WTC11 (cell line): ENCODE results near the gene FAM32A. TPM values are rescaled to one million over a fixed set of nuclear protein-coding genes. Genes with fewer than 3 reads are reported as not detected.

ENCODE experiments used
- ATAC-seq: fragments of 200-7000 bp; cut with Tn5 transposase; 2 replicates; pipeline ENCODE4 v1.10.0; 2021; ENCODE audit warnings: mild to moderate bottlenecking, moderate library complexity
- CTCF ChIA-PET: fragments of 300-600 bp; sonication (Branson Sonifier 250); formaldehyde crosslinking; loops from one replicate; lab custom pipeline; 2021; ENCODE audit warnings: antibody characterized with exemption; lab: Charles Lee
- POLR2A ChIA-PET: fragments of 350-600 bp; sonication (Branson Sonifier 250); formaldehyde crosslinking; loops from one replicate; lab custom pipeline; 2021; ENCODE audit warnings: antibody characterized with exemption; lab: Charles Lee
- DNase-seq: peaks from one replicate; pipeline ENCODE4 v3.0.0; 2021; ENCODE audit warnings: low spot score
- H3K27ac Mint-ChIP-seq: 2 replicates; pipeline ENCODE4 v1.8.0; 2021; ENCODE audit warnings: mixed read lengths
- H3K27me3 Mint-ChIP-seq: 2 replicates; pipeline ENCODE4 v1.8.0; 2021; ENCODE audit warnings: low read depth, mild to moderate bottlenecking, moderate library complexity, mixed read lengths
- H3K36me3 Mint-ChIP-seq: 2 replicates; pipeline ENCODE4 v1.8.0; 2021; ENCODE audit warnings: mixed read lengths
- H3K4me1 Mint-ChIP-seq: 2 replicates; pipeline ENCODE4 v1.8.0; 2022; ENCODE audit warnings: mixed read lengths
- H3K4me3 Mint-ChIP-seq: 2 replicates; pipeline ENCODE4 v1.8.0; 2021; ENCODE audit warnings: mild to moderate bottlenecking, moderate library complexity, mixed read lengths
- H3K9me3 Mint-ChIP-seq: 2 replicates; pipeline ENCODE4 v1.8.0; 2021; ENCODE audit warnings: mixed read lengths
- NFE2L1 ChIP-seq: sonication (generic); formaldehyde crosslinking; IDR thresholded peaks from 2 replicates; pipeline ENCODE4 v1.8.1; 2023; ENCODE audit warnings: missing genetic modification reagents
- NR1H2 ChIP-seq: sonication (generic); formaldehyde crosslinking; IDR thresholded peaks from 2 replicates; pipeline ENCODE4 v1.9.0; 2021; ENCODE audit warnings: mild to moderate bottlenecking, moderate library complexity, missing genetic modification reagents
- SMAD3 ChIP-seq: sonication (generic); formaldehyde crosslinking; IDR thresholded peaks from 2 replicates; pipeline ENCODE4 v1.8.0; 2022; ENCODE audit warnings: missing genetic modification reagents, mild to moderate bottlenecking, borderline replicate concordance
- TEAD1 ChIP-seq: sonication (generic); formaldehyde crosslinking; IDR thresholded peaks from 2 replicates; pipeline ENCODE4 v1.8.0; 2022; ENCODE audit warnings: mild to moderate bottlenecking, missing genetic modification reagents
- TP53 ChIP-seq: sonication (generic); formaldehyde crosslinking; IDR thresholded peaks from 2 replicates; pipeline ENCODE4 v1.8.1; 2023; ENCODE audit warnings: mild to moderate bottlenecking, missing genetic modification reagents
- ZNF396 ChIP-seq: fragments of 250-450 bp; sonication (Bioruptor Pico); IDR thresholded peaks from 2 replicates; pipeline ENCODE4 v1.8.0; 2021; ENCODE audit warnings: mild to moderate bottlenecking, moderate library complexity, borderline replicate concordance
- ZNF671 ChIP-seq: fragments of 250-450 bp; sonication (Bioruptor Pico); IDR thresholded peaks from 2 replicates; pipeline ENCODE4 v1.8.0; 2021; ENCODE audit warnings: mild to moderate bottlenecking
- total RNA-seq: library from RNA; stranded (reverse); gene quantifications from 3 replicates; pipeline ENCODE4 v1.2.3, GENCODE V29; 2021
- TF ChIP-seq, protein P1 (sequence below): fragments of 200-600 bp; IDR thresholded peaks from 2 replicates; pipeline ENCODE4 v1.8.0; 2022; ENCODE audit warnings: antibody characterized with exemption
- TF ChIP-seq, protein P2 (sequence below): fragments of 250-450 bp; sonication (Bioruptor Pico); IDR thresholded peaks from 2 replicates; pipeline ENCODE4 v1.9.0; 2021; ENCODE audit warnings: mild to moderate bottlenecking
- TF ChIP-seq, protein P3 (sequence below): sonication (generic); formaldehyde crosslinking; IDR thresholded peaks from 2 replicates; pipeline ENCODE4 v1.8.1; 2023; ENCODE audit warnings: mild to moderate bottlenecking, missing genetic modification reagents
- TF ChIP-seq, protein P4 (sequence below): sonication (generic); formaldehyde crosslinking; IDR thresholded peaks from 2 replicates; pipeline ENCODE4 v1.8.1; 2023; ENCODE audit warnings: mild to moderate bottlenecking, missing genetic modification reagents
- TF ChIP-seq, protein P5 (sequence below): sonication (generic); formaldehyde crosslinking; conservative IDR thresholded peaks from 2 replicates; pipeline ENCODE4 v1.8.1; 2023; ENCODE audit warnings: mild to moderate bottlenecking, low read depth, missing genetic modification reagents, moderate library complexity
- TF ChIP-seq, protein P6 (sequence below): sonication (generic); formaldehyde crosslinking; IDR thresholded peaks from 2 replicates; pipeline ENCODE4 v1.8.1; 2022; ENCODE audit warnings: low read depth, missing genetic modification reagents, borderline replicate concordance
- TF ChIP-seq, protein P7 (sequence below): sonication (generic); formaldehyde crosslinking; IDR thresholded peaks from 2 replicates; pipeline ENCODE4 v1.8.1; 2023; ENCODE audit warnings: mild to moderate bottlenecking, missing genetic modification reagents, moderate library complexity
- TF ChIP-seq, protein P8 (sequence below): sonication (generic); formaldehyde crosslinking; conservative IDR thresholded peaks from 2 replicates; pipeline ENCODE4 v1.8.1; 2022; ENCODE audit warnings: mild to moderate bottlenecking, missing genetic modification reagents
- TF ChIP-seq, protein P9 (sequence below): sonication (generic); formaldehyde crosslinking; IDR thresholded peaks from 2 replicates; pipeline ENCODE4 v1.8.0; 2023; ENCODE audit warnings: mild to moderate bottlenecking, missing genetic modification reagents

The FAM32A gene
- total RNA-seq, 1 experiment from 2014 or later = 62.2 TPM

DNA sequence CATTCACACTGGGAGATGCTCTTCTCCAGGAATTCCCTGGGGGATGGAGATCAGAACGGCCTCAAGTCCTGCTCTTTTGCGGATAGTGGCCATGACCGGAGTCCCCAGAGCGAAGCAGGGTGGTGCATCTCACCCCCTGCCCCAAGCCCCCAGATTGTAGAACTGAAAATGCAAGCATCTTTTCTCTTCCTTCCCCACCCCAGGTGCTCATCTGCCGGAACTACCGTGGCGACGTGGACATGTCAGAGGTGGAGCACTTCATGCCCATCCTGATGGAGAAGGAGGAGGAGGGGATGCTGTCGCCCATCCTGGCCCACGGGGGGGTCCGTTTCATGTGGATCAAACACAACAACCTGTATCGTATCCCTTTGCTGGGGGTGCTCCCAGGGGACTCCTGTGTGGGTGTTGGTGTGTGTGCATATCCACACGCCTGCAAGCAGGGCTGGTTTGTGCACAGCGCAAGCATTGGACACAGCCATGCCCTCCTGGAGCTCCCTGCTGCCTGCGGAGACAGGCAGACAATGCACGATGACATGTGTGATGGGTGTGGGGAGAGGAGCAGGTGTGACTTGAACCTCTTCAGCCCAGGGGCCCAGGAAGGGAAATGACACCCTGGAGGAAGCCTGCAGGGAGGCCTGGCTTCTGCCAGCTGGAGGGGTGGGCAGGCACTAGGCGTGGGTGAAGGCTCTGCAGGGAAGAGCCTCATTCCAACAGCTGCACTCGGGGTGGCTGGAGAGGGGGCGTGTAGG is 18.2 kb downstream of the FAM32A start (continued):
- TF ChIP-seq, protein P1, sequence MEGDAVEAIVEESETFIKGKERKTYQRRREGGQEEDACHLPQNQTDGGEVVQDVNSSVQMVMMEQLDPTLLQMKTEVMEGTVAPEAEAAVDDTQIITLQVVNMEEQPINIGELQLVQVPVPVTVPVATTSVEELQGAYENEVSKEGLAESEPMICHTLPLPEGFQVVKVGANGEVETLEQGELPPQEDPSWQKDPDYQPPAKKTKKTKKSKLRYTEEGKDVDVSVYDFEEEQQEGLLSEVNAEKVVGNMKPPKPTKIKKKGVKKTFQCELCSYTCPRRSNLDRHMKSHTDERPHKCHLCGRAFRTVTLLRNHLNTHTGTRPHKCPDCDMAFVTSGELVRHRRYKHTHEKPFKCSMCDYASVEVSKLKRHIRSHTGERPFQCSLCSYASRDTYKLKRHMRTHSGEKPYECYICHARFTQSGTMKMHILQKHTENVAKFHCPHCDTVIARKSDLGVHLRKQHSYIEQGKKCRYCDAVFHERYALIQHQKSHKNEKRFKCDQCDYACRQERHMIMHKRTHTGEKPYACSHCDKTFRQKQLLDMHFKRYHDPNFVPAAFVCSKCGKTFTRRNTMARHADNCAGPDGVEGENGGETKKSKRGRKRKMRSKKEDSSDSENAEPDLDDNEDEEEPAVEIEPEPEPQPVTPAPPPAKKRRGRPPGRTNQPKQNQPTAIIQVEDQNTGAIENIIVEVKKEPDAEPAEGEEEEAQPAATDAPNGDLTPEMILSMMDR = no peak
- TF ChIP-seq, protein P2, sequence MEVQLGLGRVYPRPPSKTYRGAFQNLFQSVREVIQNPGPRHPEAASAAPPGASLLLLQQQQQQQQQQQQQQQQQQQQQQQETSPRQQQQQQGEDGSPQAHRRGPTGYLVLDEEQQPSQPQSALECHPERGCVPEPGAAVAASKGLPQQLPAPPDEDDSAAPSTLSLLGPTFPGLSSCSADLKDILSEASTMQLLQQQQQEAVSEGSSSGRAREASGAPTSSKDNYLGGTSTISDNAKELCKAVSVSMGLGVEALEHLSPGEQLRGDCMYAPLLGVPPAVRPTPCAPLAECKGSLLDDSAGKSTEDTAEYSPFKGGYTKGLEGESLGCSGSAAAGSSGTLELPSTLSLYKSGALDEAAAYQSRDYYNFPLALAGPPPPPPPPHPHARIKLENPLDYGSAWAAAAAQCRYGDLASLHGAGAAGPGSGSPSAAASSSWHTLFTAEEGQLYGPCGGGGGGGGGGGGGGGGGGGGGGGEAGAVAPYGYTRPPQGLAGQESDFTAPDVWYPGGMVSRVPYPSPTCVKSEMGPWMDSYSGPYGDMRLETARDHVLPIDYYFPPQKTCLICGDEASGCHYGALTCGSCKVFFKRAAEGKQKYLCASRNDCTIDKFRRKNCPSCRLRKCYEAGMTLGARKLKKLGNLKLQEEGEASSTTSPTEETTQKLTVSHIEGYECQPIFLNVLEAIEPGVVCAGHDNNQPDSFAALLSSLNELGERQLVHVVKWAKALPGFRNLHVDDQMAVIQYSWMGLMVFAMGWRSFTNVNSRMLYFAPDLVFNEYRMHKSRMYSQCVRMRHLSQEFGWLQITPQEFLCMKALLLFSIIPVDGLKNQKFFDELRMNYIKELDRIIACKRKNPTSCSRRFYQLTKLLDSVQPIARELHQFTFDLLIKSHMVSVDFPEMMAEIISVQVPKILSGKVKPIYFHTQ (CRISPR knock-in tag) = no peak
- no peak for TF ChIP-seq NR1H2 (CRISPR knock-in tag)
- TF ChIP-seq, protein P3, sequence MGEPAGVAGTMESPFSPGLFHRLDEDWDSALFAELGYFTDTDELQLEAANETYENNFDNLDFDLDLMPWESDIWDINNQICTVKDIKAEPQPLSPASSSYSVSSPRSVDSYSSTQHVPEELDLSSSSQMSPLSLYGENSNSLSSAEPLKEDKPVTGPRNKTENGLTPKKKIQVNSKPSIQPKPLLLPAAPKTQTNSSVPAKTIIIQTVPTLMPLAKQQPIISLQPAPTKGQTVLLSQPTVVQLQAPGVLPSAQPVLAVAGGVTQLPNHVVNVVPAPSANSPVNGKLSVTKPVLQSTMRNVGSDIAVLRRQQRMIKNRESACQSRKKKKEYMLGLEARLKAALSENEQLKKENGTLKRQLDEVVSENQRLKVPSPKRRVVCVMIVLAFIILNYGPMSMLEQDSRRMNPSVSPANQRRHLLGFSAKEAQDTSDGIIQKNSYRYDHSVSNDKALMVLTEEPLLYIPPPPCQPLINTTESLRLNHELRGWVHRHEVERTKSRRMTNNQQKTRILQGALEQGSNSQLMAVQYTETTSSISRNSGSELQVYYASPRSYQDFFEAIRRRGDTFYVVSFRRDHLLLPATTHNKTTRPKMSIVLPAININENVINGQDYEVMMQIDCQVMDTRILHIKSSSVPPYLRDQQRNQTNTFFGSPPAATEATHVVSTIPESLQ (CRISPR knock-in tag) = no peak
- no peak for TF ChIP-seq ZNF396 (CRISPR knock-in tag)
- TF ChIP-seq, protein P4, sequence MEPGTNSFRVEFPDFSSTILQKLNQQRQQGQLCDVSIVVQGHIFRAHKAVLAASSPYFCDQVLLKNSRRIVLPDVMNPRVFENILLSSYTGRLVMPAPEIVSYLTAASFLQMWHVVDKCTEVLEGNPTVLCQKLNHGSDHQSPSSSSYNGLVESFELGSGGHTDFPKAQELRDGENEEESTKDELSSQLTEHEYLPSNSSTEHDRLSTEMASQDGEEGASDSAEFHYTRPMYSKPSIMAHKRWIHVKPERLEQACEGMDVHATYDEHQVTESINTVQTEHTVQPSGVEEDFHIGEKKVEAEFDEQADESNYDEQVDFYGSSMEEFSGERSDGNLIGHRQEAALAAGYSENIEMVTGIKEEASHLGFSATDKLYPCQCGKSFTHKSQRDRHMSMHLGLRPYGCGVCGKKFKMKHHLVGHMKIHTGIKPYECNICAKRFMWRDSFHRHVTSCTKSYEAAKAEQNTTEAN (CRISPR knock-in tag) = no peak
- TF ChIP-seq, protein P5, sequence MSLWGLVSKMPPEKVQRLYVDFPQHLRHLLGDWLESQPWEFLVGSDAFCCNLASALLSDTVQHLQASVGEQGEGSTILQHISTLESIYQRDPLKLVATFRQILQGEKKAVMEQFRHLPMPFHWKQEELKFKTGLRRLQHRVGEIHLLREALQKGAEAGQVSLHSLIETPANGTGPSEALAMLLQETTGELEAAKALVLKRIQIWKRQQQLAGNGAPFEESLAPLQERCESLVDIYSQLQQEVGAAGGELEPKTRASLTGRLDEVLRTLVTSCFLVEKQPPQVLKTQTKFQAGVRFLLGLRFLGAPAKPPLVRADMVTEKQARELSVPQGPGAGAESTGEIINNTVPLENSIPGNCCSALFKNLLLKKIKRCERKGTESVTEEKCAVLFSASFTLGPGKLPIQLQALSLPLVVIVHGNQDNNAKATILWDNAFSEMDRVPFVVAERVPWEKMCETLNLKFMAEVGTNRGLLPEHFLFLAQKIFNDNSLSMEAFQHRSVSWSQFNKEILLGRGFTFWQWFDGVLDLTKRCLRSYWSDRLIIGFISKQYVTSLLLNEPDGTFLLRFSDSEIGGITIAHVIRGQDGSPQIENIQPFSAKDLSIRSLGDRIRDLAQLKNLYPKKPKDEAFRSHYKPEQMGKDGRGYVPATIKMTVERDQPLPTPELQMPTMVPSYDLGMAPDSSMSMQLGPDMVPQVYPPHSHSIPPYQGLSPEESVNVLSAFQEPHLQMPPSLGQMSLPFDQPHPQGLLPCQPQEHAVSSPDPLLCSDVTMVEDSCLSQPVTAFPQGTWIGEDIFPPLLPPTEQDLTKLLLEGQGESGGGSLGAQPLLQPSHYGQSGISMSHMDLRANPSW (CRISPR knock-in tag) = no peak
- TF ChIP-seq ZNF671 (CRISPR knock-in tag) = no peak
- TF ChIP-seq SMAD3 (CRISPR knock-in tag) = no peak
- no peak for TF ChIP-seq NFE2L1 (CRISPR knock-in tag)
- TF ChIP-seq TEAD1 (CRISPR knock-in tag) = no peak
- TF ChIP-seq, protein P6, sequence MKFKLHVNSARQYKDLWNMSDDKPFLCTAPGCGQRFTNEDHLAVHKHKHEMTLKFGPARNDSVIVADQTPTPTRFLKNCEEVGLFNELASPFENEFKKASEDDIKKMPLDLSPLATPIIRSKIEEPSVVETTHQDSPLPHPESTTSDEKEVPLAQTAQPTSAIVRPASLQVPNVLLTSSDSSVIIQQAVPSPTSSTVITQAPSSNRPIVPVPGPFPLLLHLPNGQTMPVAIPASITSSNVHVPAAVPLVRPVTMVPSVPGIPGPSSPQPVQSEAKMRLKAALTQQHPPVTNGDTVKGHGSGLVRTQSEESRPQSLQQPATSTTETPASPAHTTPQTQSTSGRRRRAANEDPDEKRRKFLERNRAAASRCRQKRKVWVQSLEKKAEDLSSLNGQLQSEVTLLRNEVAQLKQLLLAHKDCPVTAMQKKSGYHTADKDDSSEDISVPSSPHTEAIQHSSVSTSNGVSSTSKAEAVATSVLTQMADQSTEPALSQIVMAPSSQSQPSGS (CRISPR knock-in tag) = no peak

DNA sequence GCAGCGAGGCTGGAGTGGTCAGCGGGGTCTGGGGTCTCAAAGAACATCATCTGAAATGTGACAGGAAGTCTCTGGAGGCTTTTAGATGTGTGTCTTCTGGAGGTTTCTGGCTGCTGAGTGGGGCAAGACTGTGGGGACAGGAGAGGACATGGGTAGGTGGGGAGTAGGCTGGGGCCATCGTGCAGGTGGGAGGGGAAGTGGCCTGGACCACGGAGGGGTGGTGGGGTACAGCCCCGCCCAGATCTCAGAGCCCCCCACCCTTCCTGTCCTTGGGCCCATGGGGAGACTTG is 18.7 kb downstream of the FAM32A start:
- no peak for ATAC-seq
- H3K27me3 Mint-ChIP-seq = no peaks in the 10 kb centered on the region
- H3K4me3 Mint-ChIP-seq = no peak overlapping the region
- peaks cover under 1% of the 10 kb centered on the region; the same call in 1 of the 2 replicates for H3K4me1 Mint-ChIP-seq
- no peaks in the 10 kb centered on the region for H3K9me3 Mint-ChIP-seq
- no peaks in the 10 kb centered on the region for H3K36me3 Mint-ChIP-seq
- DNase-seq = no peak
- no peak overlapping the region for H3K27ac Mint-ChIP-seq
- ChIA-PET POLR2A (no interaction called here), CTCF (no interaction called here)
- TF ChIP-seq, protein P7, sequence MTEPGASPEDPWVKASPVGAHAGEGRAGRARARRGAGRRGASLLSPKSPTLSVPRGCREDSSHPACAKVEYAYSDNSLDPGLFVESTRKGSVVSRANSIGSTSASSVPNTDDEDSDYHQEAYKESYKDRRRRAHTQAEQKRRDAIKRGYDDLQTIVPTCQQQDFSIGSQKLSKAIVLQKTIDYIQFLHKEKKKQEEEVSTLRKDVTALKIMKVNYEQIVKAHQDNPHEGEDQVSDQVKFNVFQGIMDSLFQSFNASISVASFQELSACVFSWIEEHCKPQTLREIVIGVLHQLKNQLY = no peak
- TF ChIP-seq, protein P8, sequence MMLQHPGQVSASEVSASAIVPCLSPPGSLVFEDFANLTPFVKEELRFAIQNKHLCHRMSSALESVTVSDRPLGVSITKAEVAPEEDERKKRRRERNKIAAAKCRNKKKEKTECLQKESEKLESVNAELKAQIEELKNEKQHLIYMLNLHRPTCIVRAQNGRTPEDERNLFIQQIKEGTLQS = no peak
- TF ChIP-seq, protein P1 = no peak
- TF ChIP-seq, protein P9, sequence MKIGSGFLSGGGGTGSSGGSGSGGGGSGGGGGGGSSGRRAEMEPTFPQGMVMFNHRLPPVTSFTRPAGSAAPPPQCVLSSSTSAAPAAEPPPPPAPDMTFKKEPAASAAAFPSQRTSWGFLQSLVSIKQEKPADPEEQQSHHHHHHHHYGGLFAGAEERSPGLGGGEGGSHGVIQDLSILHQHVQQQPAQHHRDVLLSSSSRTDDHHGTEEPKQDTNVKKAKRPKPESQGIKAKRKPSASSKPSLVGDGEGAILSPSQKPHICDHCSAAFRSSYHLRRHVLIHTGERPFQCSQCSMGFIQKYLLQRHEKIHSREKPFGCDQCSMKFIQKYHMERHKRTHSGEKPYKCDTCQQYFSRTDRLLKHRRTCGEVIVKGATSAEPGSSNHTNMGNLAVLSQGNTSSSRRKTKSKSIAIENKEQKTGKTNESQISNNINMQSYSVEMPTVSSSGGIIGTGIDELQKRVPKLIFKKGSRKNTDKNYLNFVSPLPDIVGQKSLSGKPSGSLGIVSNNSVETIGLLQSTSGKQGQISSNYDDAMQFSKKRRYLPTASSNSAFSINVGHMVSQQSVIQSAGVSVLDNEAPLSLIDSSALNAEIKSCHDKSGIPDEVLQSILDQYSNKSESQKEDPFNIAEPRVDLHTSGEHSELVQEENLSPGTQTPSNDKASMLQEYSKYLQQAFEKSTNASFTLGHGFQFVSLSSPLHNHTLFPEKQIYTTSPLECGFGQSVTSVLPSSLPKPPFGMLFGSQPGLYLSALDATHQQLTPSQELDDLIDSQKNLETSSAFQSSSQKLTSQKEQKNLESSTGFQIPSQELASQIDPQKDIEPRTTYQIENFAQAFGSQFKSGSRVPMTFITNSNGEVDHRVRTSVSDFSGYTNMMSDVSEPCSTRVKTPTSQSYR (CRISPR knock-in tag) = no peak
- no peak for TF ChIP-seq TP53 (CRISPR knock-in tag)
